OCI-LY3 (cell line): ENCODE measurements around the gene ASB15.

Experiments
- H2AFZ ChIP-seq: fragments of 200-600, 300-600 bp; shearing (Covaris generic); 2 replicates; pipeline ENCODE4 v1.6.0; 2014; ENCODE audit warnings: antibody characterized with exemption, low read depth, low read length
- H3K27ac ChIP-seq: fragments of 200-600, 300-600 bp; sonication (generic); 2 replicates; pipeline ENCODE4 v1.5.1; 2014; ENCODE audit warnings: mild to moderate bottlenecking, low read length, moderate library complexity, mixed read lengths
- H3K27me3 ChIP-seq: fragments of 200-600, 300-600 bp; sonication (generic); 2 replicates; pipeline ENCODE4 v1.6.1; 2014; ENCODE audit warnings: low read depth, low read length, mixed read lengths
- H3K36me3 ChIP-seq: fragments of 200-600, 300-600 bp; sonication (generic); replicated peaks from 2 replicates; pipeline ENCODE3; 2014; ENCODE audit warnings: low read depth, low read length, mixed read lengths
- H3K4me1 ChIP-seq: fragments of 300-600, 200-600 bp; sonication (generic); 2 replicates; pipeline ENCODE4 v1.6.1; 2014; ENCODE audit warnings: low read length, mixed read lengths
- H3K4me2 ChIP-seq: fragments of 200-600, 300-600 bp; sonication (generic); 2 replicates; pipeline ENCODE4 v1.6.1; 2014; ENCODE audit warnings: low read length, mixed read lengths
- H3K4me3 ChIP-seq: fragments of 300-600, 200-600 bp; sonication (generic); 2 replicates; pipeline ENCODE4 v1.5.1; 2014; ENCODE audit warnings: antibody characterized with exemption, mild to moderate bottlenecking, low read length, moderate library complexity
- H3K79me2 ChIP-seq: fragments of 300-600, 200-600 bp; shearing (Covaris generic); 2 replicates; pipeline ENCODE4 v1.6.1; 2014; ENCODE audit warnings: mild to moderate bottlenecking, low read length, mixed read lengths
- H3K9ac ChIP-seq: fragments of 300-600, 200-600 bp; shearing (Covaris generic); 2 replicates; pipeline ENCODE4 v1.6.0; 2014; ENCODE audit warnings: mild to moderate bottlenecking, low read length, moderate library complexity
- H3K9me3 ChIP-seq: fragments of 200-600, 300-600 bp; shearing (Covaris generic); 2 replicates; pipeline ENCODE4 v1.6.1; 2014; ENCODE audit warnings: low read length, mixed read lengths; ENCODE audit not compliant: insufficient read depth
- H4K20me1 ChIP-seq: fragments of 200-600, 300-600 bp; sonication (generic); 2 replicates; pipeline ENCODE4 v1.6.1; 2016; ENCODE audit warnings: low read length, mixed read lengths; ENCODE audit not compliant: insufficient read depth
- CTCF ChIP-seq: fragments of 200-600, 300-600 bp; sonication (generic); IDR thresholded peaks from 2 replicates; pipeline ENCODE4 v1.5.1; 2014; ENCODE audit warnings: antibody characterized with exemption, low read length, low read depth
- EZH2phosphoT487 ChIP-seq: fragments of 200-600 bp; shearing (Covaris generic); IDR thresholded peaks from 2 replicates; pipeline ENCODE4 v1.6.1; 2018; ENCODE audit warnings: antibody characterized with exemption, mixed run types, low read depth

The ASB15 gene

GRCh38 chr7:123640583-123640982 is 39.0 kb downstream of the ASB15 start:
- Histone ChIP-seq H3K36me3 (no peaks in the 10 kb centered on the region), H3K9me3 (no peaks in the 10 kb centered on the region), H3K4me3 (no peak overlapping the region), H3K4me2 (no peak overlapping the region), H3K4me1 (no peaks in the 10 kb centered on the region), H3K79me2 (no peaks in the 10 kb centered on the region), H4K20me1 (no peaks in the 10 kb centered on the region), H3K9ac (no peak overlapping the region), H3K27me3 (peaks cover 11% of the 10 kb centered on the region; the same call in 1 of the 2 replicates), H2AFZ (no peak overlapping the region), H3K27ac (no peak overlapping the region)
- no peak for TF ChIP-seq CTCF
- no peak for TF ChIP-seq EZH2phosphoT487

GRCh38 chr7:123641901-123642300 is 40.3 kb downstream of the ASB15 start:
- Histone ChIP-seq H3K27ac (no peak overlapping the region), H2AFZ (no peak overlapping the region), H3K36me3 (no peaks in the 10 kb centered on the region), H3K79me2 (no peaks in the 10 kb centered on the region), H3K9ac (no peak overlapping the region), H3K4me3 (no peak overlapping the region), H3K4me1 (no peaks in the 10 kb centered on the region), H3K9me3 (no peaks in the 10 kb centered on the region), H3K27me3 (peaks cover 11% of the 10 kb centered on the region; the same call in 1 of the 2 replicates), H4K20me1 (no peaks in the 10 kb centered on the region), H3K4me2 (no peak overlapping the region)
- TF ChIP-seq CTCF (no peak), EZH2phosphoT487 (no peak)

- H3K9me3 ChIP-seq = no peaks in the 10 kb centered on the region
- TF ChIP-seq CTCF = no peak
- no peaks in the 10 kb centered on the region for H3K4me1 ChIP-seq
- no peaks in the 10 kb centered on the region for H4K20me1 ChIP-seq
- H3K36me3 ChIP-seq = no peaks in the 10 kb centered on the region
- H3K27me3 ChIP-seq = peaks cover 11% of the 10 kb centered on the region; the same call in 1 of the 2 replicates
- H3K79me2 ChIP-seq = no peaks in the 10 kb centered on the region
- no peak overlapping the region for H3K4me2 ChIP-seq
- no peak overlapping the region for H3K4me3 ChIP-seq
- no peak overlapping the region for H2AFZ ChIP-seq
- H3K27ac ChIP-seq = no peak overlapping the region
- H3K9ac ChIP-seq = no peak overlapping the region
Measured at GRCh38 chr7:123643495-123644441, 42.1 kb downstream of the ASB15 start.

GRCh38 chr7:123645516-123645915 is 43.9 kb downstream of the ASB15 start:
- H3K9ac ChIP-seq = no peak overlapping the region
- TF ChIP-seq EZH2phosphoT487 (no peak), CTCF (no peak)
- H3K4me2 ChIP-seq = no peak overlapping the region
- H2AFZ ChIP-seq = no peak overlapping the region
- H3K4me3 ChIP-seq = no peak overlapping the region
- no peaks in the 10 kb centered on the region for H3K79me2 ChIP-seq
- no peak overlapping the region for H3K27ac ChIP-seq
- no peaks in the 10 kb centered on the region for H3K9me3 ChIP-seq
- peaks cover 11% of the 10 kb centered on the region; the same call in 1 of the 2 replicates for H3K27me3 ChIP-seq
- H3K36me3 ChIP-seq = no peaks in the 10 kb centered on the region
- no peaks in the 10 kb centered on the region for H3K4me1 ChIP-seq
- no peaks in the 10 kb centered on the region for H4K20me1 ChIP-seq
